ENCODE results near the gene HEXIM1. TPM values are rescaled to one million over a fixed set of nuclear protein-coding genes. Genes with fewer than 3 reads are reported as not detected.

Gene HEXIM1
- polyA plus RNA-seq, 3 donors = 2.2 to 14.8 (median 2.5) TPM

GRCh38 chr17:45164734-45165269 is 16.5 kb downstream of the HEXIM1 start:
- no peaks in the 10 kb centered on the region for H3K27me3 Mint-ChIP-seq (ENCODE audit: low read depth in 3 of 3)
- no peak overlapping the region for H3K9ac ChIP-seq (ENCODE audit: insufficient read depth, low read length, poor library complexity, severe bottlenecking)
- peaks cover 20% of the 10 kb centered on the region for H3K79me2 ChIP-seq (ENCODE audit: insufficient read depth, low read length)
- H3K4me3 Mint-ChIP-seq = peak overlapping the region in 1 of 2 donors; percentile 59
- peaks cover 39% of the 10 kb centered on the region for H3K4me1 Mint-ChIP-seq
- peak overlapping the region; percentile 51 for H3K4me2 ChIP-seq (replicated peaks; ENCODE audit: extremely low read depth, low read length, poor library complexity, severe bottlenecking)
- intact Hi-C loops (cut with micrococcal nuclease) = loop anchor here in 1 of 2 donors (5.0 kb wide), 1 partner anchor 32 kb away; no protein-coding TSS in a partner anchor
- peak overlapping the region in 1 of 3 experiments; percentile 47 for H3K4me3 ChIP-seq (replicated peaks in 1 of 3; ENCODE audit: low read depth in 2 of 3, low read length in 3 of 3)
- no peak for TF ChIP-seq CTCF (IDR thresholded peaks at IDR 0.05)
- H2AFZ ChIP-seq (ENCODE audit: insufficient read depth, low read depth, low read length, poor library complexity, severe bottlenecking) = peak overlapping the region; percentile 68
- peak overlapping the region; percentile 14 to 90 (median 74) for H3K27ac Mint-ChIP-seq
- no peaks in the 10 kb centered on the region for H3K36me3 ChIP-seq (replicated peaks in 1 of 2; ENCODE audit: control insufficient read depth in 1 of 2, insufficient read depth in 2 of 2, low read length in 2 of 2)
- H3K27ac ChIP-seq (ENCODE audit: low read depth in 1 of 2, low read length in 2 of 2) = peak overlapping the region; percentile 7 to 54
- no peaks in the 10 kb centered on the region for H3K9me3 ChIP-seq (replicated peaks in 1 of 2; ENCODE audit: control insufficient read depth in 1 of 2, insufficient read depth in 1 of 2, low read length in 2 of 2)
- no peaks in the 10 kb centered on the region for H3K9me3 Mint-ChIP-seq
- peaks cover 5 to 11% of the 10 kb centered on the region in 2 donors for H3K36me3 Mint-ChIP-seq
- no peak for DNase-seq
- H4K20me1 ChIP-seq (ENCODE audit: insufficient read depth, low read length) = no peaks in the 10 kb centered on the region
- H3K4me1 ChIP-seq (ENCODE audit: control insufficient read depth in 1 of 2, insufficient read depth in 2 of 2, low read length in 2 of 2) = peaks cover 43 to 58% of the 10 kb centered on the region in 2 donors
- no peaks in the 10 kb centered on the region for H3K27me3 ChIP-seq (ENCODE audit: control insufficient read depth in 2 of 2, insufficient read depth in 2 of 2, low read length in 2 of 2)
- 63% methylated on average over 5 of the region's 7 CpGs for WGBS (ENCODE audit: insufficient coverage)

- Histone ChIP-seq H3K36me3 (replicated peaks in 1 of 2; ENCODE audit: control insufficient read depth in 1 of 2, insufficient read depth in 2 of 2, low read length in 2 of 2) (no peaks in the 10 kb centered on the region), H3K4me3 (replicated peaks in 1 of 3; ENCODE audit: low read depth in 2 of 3, low read length in 3 of 3) (no peak overlapping the region), H3K9ac (ENCODE audit: insufficient read depth, low read length, poor library complexity, severe bottlenecking) (no peak overlapping the region), H3K4me1 (ENCODE audit: control insufficient read depth in 1 of 2, insufficient read depth in 2 of 2, low read length in 2 of 2) (peaks cover 64 to 66% of the 10 kb centered on the region in 2 donors), H3K79me2 (ENCODE audit: insufficient read depth, low read length) (peaks cover 13% of the 10 kb centered on the region), H3K27me3 (ENCODE audit: control insufficient read depth in 2 of 2, insufficient read depth in 2 of 2, low read length in 2 of 2) (no peaks in the 10 kb centered on the region), H3K27ac (ENCODE audit: low read depth in 1 of 2, low read length in 2 of 2) (peak overlapping the region in 1 of 2 donors; percentile 92), H3K9me3 (replicated peaks in 1 of 2; ENCODE audit: control insufficient read depth in 1 of 2, insufficient read depth in 1 of 2, low read length in 2 of 2) (no peaks in the 10 kb centered on the region), H2AFZ (ENCODE audit: insufficient read depth, low read depth, low read length, poor library complexity, severe bottlenecking) (no peak overlapping the region), H4K20me1 (ENCODE audit: insufficient read depth, low read length) (no peaks in the 10 kb centered on the region), H3K4me2 (replicated peaks; ENCODE audit: extremely low read depth, low read length, poor library complexity, severe bottlenecking) (no peak overlapping the region)
- Mint-ChIP-seq H3K4me1 (peaks cover 59% of the 10 kb centered on the region), H3K27me3 (ENCODE audit: low read depth in 3 of 3) (no peaks in the 10 kb centered on the region), H3K4me3 (no peak overlapping the region), H3K36me3 (peaks cover 5 to 18% of the 10 kb centered on the region in 2 donors), H3K9me3 (no peaks in the 10 kb centered on the region), H3K27ac (peak overlapping the region in 1 of 7 donors; percentile 63)
- WGBS (ENCODE audit: insufficient coverage) = 97% methylated on average over 37 of the region's 43 CpGs
- no peak for TF ChIP-seq CTCF (IDR thresholded peaks at IDR 0.05)
- no peak for DNase-seq
- intact Hi-C loops (cut with micrococcal nuclease) = loop anchor here in 1 of 2 donors (2.0 kb wide), 1 partner anchor 20 kb away; the partner anchor contains the start of gene HEXIM1
These were observed 20.9 kb downstream of the HEXIM1 start for GRCh38 chr17:45168991-45169752.
